ENCODE results near the gene FRAS1. TPM values are rescaled to one million over a fixed set of nuclear protein-coding genes. Genes with fewer than 3 reads are reported as not detected.

FRAS1 gene
- polyA plus RNA-seq, 2 of the 4 experiments (the other 2 are of a cell fraction), result 2.3 to 5.8 TPM

- H3K4me1 ChIP-seq, result no peaks in the 10 kb centered on the region
- H3K9me3 ChIP-seq, result no peaks in the 10 kb centered on the region
- H3K4me2 ChIP-seq, result no peak overlapping the region
- no peak overlapping the region for H3K4me3 ChIP-seq
- FAIRE-seq, result no peak
- ChIA-PET CTCF (interaction anchor here (1.0 kb wide), 1 partner anchor 8 kb away, joined by 4 read pairs; no protein-coding TSS in a partner anchor), POLR2A (no interaction called here)
- 71% methylated on average over 1 of the region's 1 CpG for WGBS (ENCODE audit: missing lambda C conversion rate)
- H3K27ac ChIP-seq, result no peak overlapping the region
- no peak for TF ChIP-seq HOXB5 (CRISPR knock-in tag; IDR thresholded peaks at IDR 0.05)
- no peak for TF ChIP-seq E2F6 (IDR thresholded peaks at IDR 0.05; ENCODE audit: borderline replicate concordance, low read depth)
- TF ChIP-seq NPAS2 (CRISPR knock-in tag; IDR thresholded peaks at IDR 0.05; ENCODE audit: borderline replicate concordance), result no peak
- TF ChIP-seq NR3C1 (IDR thresholded peaks at IDR 0.05), result no peak
- TF ChIP-seq HMGXB4 (CRISPR knock-in tag; IDR thresholded peaks at IDR 0.05; ENCODE audit: borderline replicate concordance), result no peak
- no peak for TF ChIP-seq EHMT2 (IDR thresholded peaks at IDR 0.05; ENCODE audit: low read depth)
- no peak for TF ChIP-seq RFX5 (IDR thresholded peaks at IDR 0.05)
- TF ChIP-seq SREBF2 (IDR thresholded peaks at IDR 0.05), result no peak
- TF ChIP-seq BCL3 (IDR thresholded peaks at IDR 0.05), result no peak
- TF ChIP-seq NFE2L2 (conservative IDR thresholded peaks at IDR 0.05; ENCODE audit: low read length), result no peak
- TF ChIP-seq CHD2 (IDR thresholded peaks at IDR 0.05; ENCODE audit: low read length, partially characterized antibody), result no peak
- no peak for TF ChIP-seq CBX2 (IDR thresholded peaks at IDR 0.05; ENCODE audit: borderline replicate concordance, low read depth)
- TF ChIP-seq POLR2AphosphoS2 (conservative IDR thresholded peaks at IDR 0.05; ENCODE audit: low read length), result no peak
- TF ChIP-seq CTCF (IDR thresholded peaks at IDR 0.05), result no peak
- TF ChIP-seq KDM1A (IDR thresholded peaks at IDR 0.05; ENCODE audit: low read depth), result no peak
- no peak for TF ChIP-seq TP53 (CRISPR knock-in tag; IDR thresholded peaks at IDR 0.05)
- no peak for TF ChIP-seq PBX3 (IDR thresholded peaks at IDR 0.05)
- TF ChIP-seq JUNB (IDR thresholded peaks at IDR 0.05), result no peak
- no peak for TF ChIP-seq ELK1 (IDR thresholded peaks at IDR 0.05; ENCODE audit: low read depth, low read length)
- no peak for TF ChIP-seq PHF8 (IDR thresholded peaks at IDR 0.05; ENCODE audit: borderline replicate concordance, low read depth)
- no peak for ATAC-seq
- no peak for DNase-seq (ENCODE audit: low read depth in 1 of 2, low spot score in 1 of 2)
These were observed 453.0 kb downstream of the FRAS1 start for GRCh38 chr4:78510108-78510507.
